Suprapubic skin (tissue), 4 donors: ENCODE results near the gene TMEM178B. TPM values are rescaled to one million over a fixed set of nuclear protein-coding genes. Genes with fewer than 3 reads are reported as not detected.

ENCODE experiments used
- DNase-seq, 2 donors: peaks; one replicate each; pipeline ENCODE4 v3.0.0-alpha.2; 2019; ENCODE audit warnings: low spot score in 2 of 2
- H3K27ac ChIP-seq: fragments of 200-600 bp; sonication (generic); one replicate; pipeline ENCODE4 v1.5.1; 2019
- H3K27me3 ChIP-seq: fragments of 200-600 bp; sonication (generic); one replicate; pipeline ENCODE4 v1.5.1; 2019
- H3K36me3 ChIP-seq: fragments of 200-600 bp; sonication (generic); one replicate; pipeline ENCODE4 v1.5.1; 2019
- H3K4me1 ChIP-seq: fragments of 200-600 bp; sonication (generic); one replicate; pipeline ENCODE4 v1.5.1; 2019
- H3K4me3 ChIP-seq: fragments of 200-600 bp; sonication (generic); one replicate; pipeline ENCODE4 v1.5.1; 2019; ENCODE audit warnings: mild to moderate bottlenecking
- H3K9me3 ChIP-seq: fragments of 200-600 bp; sonication (generic); one replicate; pipeline ENCODE4 v1.5.1; 2019
- CTCF ChIP-seq, 2 donors: fragments of 200-600 bp in 1 of 2; fragments of 450-650 bp in 1 of 2; sonication (generic) in 1 of 2; IDR thresholded peaks; one replicate each; pipeline ENCODE4 v1.5.1; 2016 to 2019; ENCODE audit warnings: antibody characterized with exemption in 2 of 2, mild to moderate bottlenecking in 1 of 2, moderate library complexity in 1 of 2
- EP300 ChIP-seq: sonication (generic); formaldehyde crosslinking; IDR thresholded peaks from one replicate; pipeline ENCODE4 v1.6.1; 2017; ENCODE audit warnings: antibody characterized with exemption
- POLR2A ChIP-seq, 2 donors: fragments of 450-650 bp; IDR thresholded peaks; one replicate each; pipeline ENCODE4 v1.6.1; 2017; ENCODE audit warnings: antibody characterized with exemption in 2 of 2, mild to moderate bottlenecking in 2 of 2, moderate library complexity in 2 of 2
- POLR2AphosphoS5 ChIP-seq, 3 donors: sonication (generic); formaldehyde crosslinking; IDR thresholded peaks; one replicate each; pipeline ENCODE4 v1.6.1; 2017; ENCODE audit warnings: antibody characterized with exemption in 3 of 3
- WGBS: methylation state at CpG from one replicate; pipeline ENCODE4 v1.1.5; 2018; 5-methylcytosine and 5-hydroxymethylcytosine counted together
- total RNA-seq, 4 donors: library from RNA; depleted of rRNA; stranded (reverse); fragments of >200 nt; gene quantifications; one replicate each; pipeline ENCODE4 v1.1.0, GENCODE V29; 2016

The TMEM178B gene
- total RNA-seq, 4 donors from 2014 or later, result 0.34 to 1.6 (median 0.72) TPM

GRCh38 chr7:141119187-141119586 is 45.3 kb downstream of the TMEM178B start:
- H3K27ac ChIP-seq, result no peak overlapping the region
- no peak for DNase-seq
- no peak for TF ChIP-seq CTCF (IDR thresholded peaks at IDR 0.05)

GRCh38 chr7:141122736-141123135 is 48.9 kb downstream of the TMEM178B start:
- Histone ChIP-seq H3K27me3 (no peaks in the 10 kb centered on the region), H3K9me3 (no peaks in the 10 kb centered on the region), H3K4me1 (no peaks in the 10 kb centered on the region), H3K4me3 (no peak overlapping the region), H3K27ac (no peak overlapping the region), H3K36me3 (no peaks in the 10 kb centered on the region)
- no peak for DNase-seq
- TF ChIP-seq POLR2A (IDR thresholded peaks at IDR 0.05) (no peak), EP300 (no peak), POLR2AphosphoS5 (IDR thresholded peaks at IDR 0.05) (no peak), CTCF (IDR thresholded peaks at IDR 0.05) (no peak)
- WGBS, result 74% methylated on average over 2 of the region's 2 CpGs

More at GRCh38 chr7:141119187-141119586, 45.3 kb downstream of the TMEM178B start:
- Histone ChIP-seq H3K4me1 (no peaks in the 10 kb centered on the region), H3K4me3 (no peak overlapping the region), H3K27me3 (no peaks in the 10 kb centered on the region), H3K9me3 (no peaks in the 10 kb centered on the region), H3K36me3 (no peaks in the 10 kb centered on the region)
- 84% methylated on average over 4 of the region's 4 CpGs for WGBS

- Histone ChIP-seq H3K4me1 (no peaks in the 10 kb centered on the region), H3K4me3 (no peak overlapping the region)
Measured at GRCh38 chr7:141123522-141123921, 49.7 kb downstream of the TMEM178B start.

GRCh38 chr7:141126107-141126506 is 52.2 kb downstream of the TMEM178B start:
- Histone ChIP-seq H3K27me3 (no peaks in the 10 kb centered on the region), H3K27ac (no peak overlapping the region), H3K4me1 (no peaks in the 10 kb centered on the region), H3K4me3 (no peak overlapping the region), H3K36me3 (no peaks in the 10 kb centered on the region), H3K9me3 (no peaks in the 10 kb centered on the region)
- WGBS, result 55% methylated on average over 5 of the region's 5 CpGs
- DNase-seq, result no peak
- no peak for TF ChIP-seq POLR2A (IDR thresholded peaks at IDR 0.05)
- TF ChIP-seq CTCF (IDR thresholded peaks at IDR 0.05), result no peak
- no peak for TF ChIP-seq EP300
- TF ChIP-seq POLR2AphosphoS5 (IDR thresholded peaks at IDR 0.05), result no peak

More at GRCh38 chr7:141123522-141123921, 49.7 kb downstream of the TMEM178B start:
- TF ChIP-seq EP300, result no peak
- TF ChIP-seq POLR2A (IDR thresholded peaks at IDR 0.05), result no peak
- no peak for TF ChIP-seq CTCF (IDR thresholded peaks at IDR 0.05)
- TF ChIP-seq POLR2AphosphoS5 (IDR thresholded peaks at IDR 0.05), result no peak
- no peak overlapping the region for H3K27ac ChIP-seq
- WGBS, result 88% methylated on average over 1 of the region's 1 CpG
- H3K36me3 ChIP-seq, result no peaks in the 10 kb centered on the region
- no peak for DNase-seq
- H3K9me3 ChIP-seq, result no peaks in the 10 kb centered on the region
- H3K27me3 ChIP-seq, result no peaks in the 10 kb centered on the region

- no peaks in the 10 kb centered on the region for H3K4me1 ChIP-seq
- H3K36me3 ChIP-seq, result no peaks in the 10 kb centered on the region
- WGBS, result 40% methylated on average over 2 of the region's 2 CpGs
- no peaks in the 10 kb centered on the region for H3K27me3 ChIP-seq
- no peak for DNase-seq
- no peak overlapping the region for H3K27ac ChIP-seq
- H3K4me3 ChIP-seq, result no peak overlapping the region
- TF ChIP-seq POLR2A (IDR thresholded peaks at IDR 0.05) (no peak), CTCF (IDR thresholded peaks at IDR 0.05) (no peak), EP300 (no peak), POLR2AphosphoS5 (IDR thresholded peaks at IDR 0.05) (no peak)
- H3K9me3 ChIP-seq, result no peaks in the 10 kb centered on the region
Measured at GRCh38 chr7:141128506-141128905, 54.6 kb downstream of the TMEM178B start.
